A549 (cell line): ENCODE data around the gene GH2. TPM values are rescaled to one million over a fixed set of nuclear protein-coding genes. Genes with fewer than 3 reads are reported as not detected.

Experiments
- ATAC-seq, 2 experiments: fragments of 200-7000 bp in 1 of 2; fragments of >200 bp in 1 of 2; cut with Nextera tagmentation in 1 of 2; cut with Tn5 transposase in 1 of 2; 3 replicates each; pipeline versions ENCODE4 v1.8.0 to v1.9.1; 2018 to 2020; ENCODE audit warnings: mild to moderate bottlenecking in 1 of 2, moderate library complexity in 1 of 2
- CTCF ChIA-PET: fragments of 300-600 bp; sonication (Branson Sonifier 250); formaldehyde crosslinking; extraction: SDS; loops from one replicate; lab custom pipeline; 2021; ENCODE audit warnings: antibody characterized with exemption, inconsistent platforms; lab: Yijun Ruan, JAX
- POLR2A ChIA-PET: fragments of 350-600 bp; formaldehyde crosslinking; extraction: SDS; loops from one replicate; lab custom pipeline; 2021; ENCODE audit warnings: antibody characterized with exemption, inconsistent platforms; lab: Yijun Ruan, JAX
- DNase-seq, 2 experiments: peaks; one replicate each; pipeline versions ENCODE4 v3.0.0 to v3.0.0-alpha.2; 2011 to 2016; ENCODE audit warnings: low read depth in 1 of 2, low spot score in 1 of 2
- FAIRE-seq: peaks from 2 replicates; lab custom pipeline; 2011; peaks lifted over from hg19 to GRCh38; lab: Jason Lieb, UNC
- H3K27ac ChIP-seq, 2 experiments: fragments of >200 bp; sonication (Bioruptor Twin); formaldehyde crosslinking; 3 replicates each; pipeline ENCODE4 v1.5.1; 2016 to 2017
- H3K4me1 ChIP-seq: fragments of >200 bp; sonication (Bioruptor Twin); formaldehyde crosslinking; 3 replicates; pipeline ENCODE4 v1.6.1; 2016
- H3K4me2 ChIP-seq: fragments of >200 bp; sonication (Bioruptor Twin); formaldehyde crosslinking; 3 replicates; pipeline ENCODE4 v1.6.1; 2016
- H3K4me3 ChIP-seq: fragments of >200 bp; sonication (Bioruptor Twin); formaldehyde crosslinking; 3 replicates; pipeline ENCODE4 v1.5.1; 2016
- H3K9me3 ChIP-seq: fragments of >200 bp; sonication (Bioruptor Twin); formaldehyde crosslinking; 3 replicates; pipeline ENCODE4 v1.6.1; 2016
- BCL3 ChIP-seq: fragments of >200 bp; sonication (Bioruptor Twin); formaldehyde crosslinking; IDR thresholded peaks from 3 replicates; pipeline ENCODE4 v1.6.1; 2016
- CTCF ChIP-seq: fragments of >200 bp; sonication (Bioruptor Twin); formaldehyde crosslinking; IDR thresholded peaks from 3 replicates; pipeline ENCODE4 v1.5.1; 2016
- E2F6 ChIP-seq: IDR thresholded peaks from 2 replicates; pipeline ENCODE4 v1.6.1; 2012; ENCODE audit warnings: low read depth, borderline replicate concordance
- EHF ChIP-seq: fragments of 250-450 bp; sonication (Bioruptor Pico); IDR thresholded peaks from 2 replicates; pipeline ENCODE4 v1.5.0; 2020; ENCODE audit warnings: mild to moderate bottlenecking
- EP300 ChIP-seq, 2 experiments: fragments of >200 bp; sonication (Bioruptor Twin); formaldehyde crosslinking; IDR thresholded peaks; 2 replicates in 1 of 2; 3 replicates in 1 of 2; pipeline ENCODE4 v1.6.1; 2016 to 2017
- GATA3 ChIP-seq: IDR thresholded peaks from 2 replicates; pipeline ENCODE4 v1.6.1; 2012; ENCODE audit warnings: borderline replicate concordance
- MAFK ChIP-seq: fragments of 450-650 bp; IDR thresholded peaks from 2 replicates; pipeline ENCODE4 v1.6.1; 2014; ENCODE audit not compliant: partially characterized antibody
- MAZ ChIP-seq: fragments of 150-350 bp; IDR thresholded peaks from 2 replicates; pipeline ENCODE4 v1.6.1; 2014; ENCODE audit warnings: antibody characterized with exemption, low read depth, low read length, borderline replicate concordance
- MYC ChIP-seq: IDR thresholded peaks from 2 replicates; pipeline ENCODE4 v1.6.1; 2012; ENCODE audit warnings: mild to moderate bottlenecking, inconsistent platforms, low read length, improper control_type of control experiment, borderline replicate concordance
- NPAS2 ChIP-seq: fragments of 250-450 bp; sonication (Bioruptor Pico); IDR thresholded peaks from 2 replicates; pipeline ENCODE4 v1.8.0; 2022; ENCODE audit warnings: mild to moderate bottlenecking, moderate library complexity, borderline replicate concordance
- PHF8 ChIP-seq: fragments of 200-600 bp; sonication (generic); IDR thresholded peaks from 2 replicates; pipeline ENCODE4 v1.6.1; 2016; ENCODE audit warnings: low read depth, mild to moderate bottlenecking, antibody characterized with exemption, moderate library complexity, borderline replicate concordance
- RARB ChIP-seq: fragments of 250-450 bp; sonication (Bioruptor Pico); IDR thresholded peaks from 2 replicates; pipeline ENCODE4 v1.8.0; 2021; ENCODE audit warnings: mild to moderate bottlenecking, moderate library complexity
- RCOR1 ChIP-seq: fragments of 150-350 bp; IDR thresholded peaks from 2 replicates; pipeline ENCODE4 v1.6.1; 2014; ENCODE audit warnings: antibody characterized with exemption, low read length, low read depth
- RFX5 ChIP-seq: fragments of 450-650 bp; IDR thresholded peaks from 2 replicates; pipeline ENCODE4 v1.7.1; 2014; ENCODE audit warnings: antibody characterized with exemption, mild to moderate bottlenecking, moderate library complexity
- SMC3 ChIP-seq: fragments of >200 bp; sonication (Bioruptor Twin); formaldehyde crosslinking; IDR thresholded peaks from 3 replicates; pipeline ENCODE4 v1.6.1; 2018; ENCODE audit warnings: inconsistent platforms
- SREBF2 ChIP-seq: fragments of 450-650 bp; IDR thresholded peaks from 2 replicates; pipeline ENCODE4 v1.6.1; 2014; ENCODE audit warnings: mild to moderate bottlenecking, moderate library complexity
- TFCP2L1 ChIP-seq: fragments of 250-450 bp; sonication (Bioruptor Pico); IDR thresholded peaks from 2 replicates; pipeline ENCODE4 v1.5.0; 2021; ENCODE audit warnings: mild to moderate bottlenecking
- TP53 ChIP-seq: fragments of 250-450 bp; sonication (Bioruptor Pico); IDR thresholded peaks from 2 replicates; pipeline ENCODE4 v1.5.0; 2021; ENCODE audit warnings: mild to moderate bottlenecking, moderate library complexity
- ZSCAN20 ChIP-seq: fragments of 250-450 bp; sonication (Bioruptor Pico); IDR thresholded peaks from 2 replicates; pipeline ENCODE4 v1.8.0; 2022; ENCODE audit warnings: mild to moderate bottlenecking, moderate library complexity
- WGBS: methylation state at CpG from one replicate; pipeline ENCODE4 v1.1.6; 2017; ENCODE audit errors: missing lambda C conversion rate; 5-methylcytosine and 5-hydroxymethylcytosine counted together
- polyA plus RNA-seq, 4 experiments: library from polyadenylated mRNA; depleted of rRNA in 3 of 4; stranded (reverse); fragments of >200 nt; fragmentation: RNase III in 1 of 4; extraction: RNeasy Plus Mini Kit Qiagen cat#74134 plus additional on column Dnase treatment in 1 of 4; gene quantifications; 2 replicates in 3 of 4; 3 replicates in 1 of 4; pipeline ENCODE4 v1.2.3, GENCODE V29; 2011 to 2017

The GH2 gene
- polyA plus RNA-seq, 2 of the 4 experiments (the other 2 are of a cell fraction), result not detected

GRCh38 chr17:63837962-63838600 is 43.7 kb downstream of the GH2 start (continued):
- no peak for TF ChIP-seq MAFK

GRCh38 chr17:63837480-63837879 is 44.3 kb downstream of the GH2 start:
- Histone ChIP-seq H3K9me3 (no peaks in the 10 kb centered on the region), H3K4me1 (peaks cover 32% of the 10 kb centered on the region), H3K4me2 (no peak overlapping the region), H3K4me3 (no peak overlapping the region), H3K27ac (no peak overlapping the region)
- no peak for DNase-seq
- ChIA-PET CTCF (interaction anchor here (0.9 to 4.2 kb wide), 7 partner anchors 10 to 412 kb away, joined by 3 to 37 read pairs (median 4); partner anchors contain the start of genes FTSJ3 and PSMC5), POLR2A (no interaction called here)
- no peak for TF ChIP-seq PHF8
- no peak for TF ChIP-seq SMC3
- no peak for ATAC-seq
- FAIRE-seq, result no peak
- WGBS, result 89% methylated on average over 12 of the region's 12 CpGs

GRCh38 chr17:63836811-63837210 is 44.9 kb downstream of the GH2 start:
- POLR2A ChIA-PET, result no interaction called here
- Histone ChIP-seq H3K27ac (no peak overlapping the region), H3K4me3 (no peak overlapping the region), H3K9me3 (no peaks in the 10 kb centered on the region), H3K4me1 (peaks cover 32% of the 10 kb centered on the region), H3K4me2 (no peak overlapping the region)
- CTCF ChIA-PET, result interaction anchor here (1.9 to 4.2 kb wide), 3 partner anchors 10 to 19 kb away, joined by 4 to 37 read pairs (median 27); partner anchors contain the start of genes FTSJ3 and PSMC5
- DNase-seq (no peak), FAIRE-seq (no peak), ATAC-seq (no peak)
- 90% methylated on average over 7 of the region's 7 CpGs for WGBS
- TF ChIP-seq RCOR1 (no peak), RFX5 (no peak), BCL3 (no peak), GATA3 (no peak), RARB (no peak), TFCP2L1 (CRISPR knock-in tag) (no peak), MYC (no peak), EP300 (IDR thresholded peaks at IDR 0.05) (no peak), MAZ (no peak)

- no peak for ATAC-seq
- no peak for FAIRE-seq
- no peak for DNase-seq
- WGBS, result 84% methylated on average over 9 of the region's 9 CpGs
- TF ChIP-seq CTCF, result peak; percentile 24; the same call in 1 of the 3 replicates
- no peak for TF ChIP-seq E2F6
- TF ChIP-seq EHF, result no peak
- TF ChIP-seq NPAS2 (CRISPR knock-in tag), result no peak
- no peak for TF ChIP-seq TP53 (CRISPR knock-in tag)
- TF ChIP-seq ZSCAN20 (CRISPR knock-in tag), result no peak
- TF ChIP-seq SREBF2, result no peak
- POLR2A ChIA-PET, result interaction anchor here (1.6 to 1.9 kb wide), 2 partner anchors 8 kb away, joined by 4 to 11 read pairs; partner anchors contain the start of gene PSMC5
- CTCF ChIA-PET, result interaction anchor here (0.8 to 4.5 kb wide), 17 partner anchors 6 to 220 kb away, joined by 3 to 29 read pairs (median 6); partner anchors contain the start of genes DDX42, PSMC5 and SMARCD2
- H3K9me3 ChIP-seq, result no peaks in the 10 kb centered on the region
- no peak overlapping the region for H3K4me3 ChIP-seq
- H3K27ac ChIP-seq, result 0 out of 6 replicates have a peak overlapping the region, but pooled peaks of 1 of the 2 experiments have one; percentile 5
- no peak overlapping the region for H3K4me2 ChIP-seq
- peaks cover 20% of the 10 kb centered on the region; the same call in 2 of the 3 replicates for H3K4me1 ChIP-seq
Observed at GRCh38 chr17:63835167-63835720, 46.5 kb downstream of the GH2 start.
